ENCODE measurements around the gene CHTOP.
"Not testable (repeated sequence)": the region's sequence is repeated elsewhere in the genome, so short reads cannot be mapped to it uniquely, and the experiment has no call there.

The CHTOP gene

DNA sequence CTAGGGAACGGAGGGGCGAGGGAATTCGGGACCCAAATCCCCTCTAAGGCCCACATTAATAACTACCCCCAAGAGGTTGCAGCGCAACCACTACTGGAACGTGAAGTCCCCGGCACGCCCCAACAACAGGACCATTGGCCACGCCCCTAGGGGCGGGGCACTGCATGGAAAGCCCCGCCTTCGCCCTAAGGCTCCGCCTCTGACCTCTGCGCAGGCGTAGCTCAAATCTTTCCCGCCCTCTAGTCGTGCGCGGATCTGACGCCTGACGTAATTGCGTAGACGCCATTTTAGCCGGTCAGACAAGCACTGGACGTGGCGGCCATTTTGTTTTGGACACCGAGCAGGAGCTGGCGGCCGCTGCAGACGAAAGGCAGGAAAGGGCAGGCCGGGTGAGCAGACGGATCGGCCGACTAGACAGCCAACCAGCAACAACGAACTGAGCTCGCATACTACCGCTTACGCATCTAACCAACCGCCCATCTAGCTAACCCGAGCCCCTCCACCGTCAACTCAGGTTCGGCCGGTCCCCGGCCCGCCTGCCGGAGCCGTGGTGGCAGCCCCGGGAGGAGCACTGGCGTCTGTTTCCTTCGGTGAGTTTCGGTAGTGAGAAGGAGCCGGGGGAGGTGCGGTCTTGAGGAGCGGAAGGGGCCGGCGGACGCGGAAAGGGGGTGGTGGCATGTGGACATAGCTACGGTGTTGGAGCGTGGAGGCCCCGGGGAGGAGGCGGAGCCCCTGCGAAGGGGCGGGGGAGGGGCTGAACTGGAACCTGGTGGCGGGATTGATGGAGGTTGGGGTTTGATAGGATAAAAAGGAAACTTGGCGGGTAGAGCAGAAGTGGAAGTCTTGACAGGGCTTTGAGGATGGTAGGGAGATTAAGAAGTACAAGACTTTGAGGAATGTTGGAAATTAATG lies at the start of gene CHTOP:
Gene CHTOP (plus strand): TSS at position 313 of the 912 bp plus-strand sequence. CDS start 2,523 bp downstream, outside the sequence.
- Histone ChIP-seq H3K9ac (ENCODE audit: low read depth, low read length) (peak within 1 kb of the TSS; percentile 100), H3K4me3 (ENCODE audit: low read depth, low read length) (peak within 1 kb of the TSS; percentile 100), H3K9me3 (ENCODE audit: control insufficient read depth, insufficient read depth, low read length) (no peaks in the 10 kb centered on the region), H3K27me3 (ENCODE audit: control insufficient read depth, insufficient read depth, low read length) (no peaks in the 10 kb centered on the region), H3K27ac (ENCODE audit: low read depth, low read length) (peak within 1 kb of the TSS; percentile 100), H3K4me1 (ENCODE audit: control insufficient read depth, insufficient read depth, low read length) (peaks cover 5% of the 10 kb centered on the region; the same call in 1 of the 2 replicates), H3K36me3 (ENCODE audit: control insufficient read depth, insufficient read depth, low read length) (peaks cover 38% of the 10 kb centered on the region)

- Histone ChIP-seq H3K36me3 (ENCODE audit: control insufficient read depth, insufficient read depth, low read length) (no peaks in the 10 kb centered on the region), H3K27me3 (ENCODE audit: control insufficient read depth, insufficient read depth, low read length) (no peaks in the 10 kb centered on the region), H3K9me3 (ENCODE audit: control insufficient read depth, insufficient read depth, low read length) (no peaks in the 10 kb centered on the region), H3K4me3 (ENCODE audit: low read depth, low read length) (no peak overlapping the region), H3K9ac (ENCODE audit: low read depth, low read length) (no peak overlapping the region), H3K27ac (ENCODE audit: low read depth, low read length) (no peak overlapping the region), H3K4me1 (ENCODE audit: control insufficient read depth, insufficient read depth, low read length) (no peaks in the 10 kb centered on the region)
Measured at GRCh38 chr1:153585006-153585405, 48.9 kb upstream of the CHTOP start.

- no peaks in the 10 kb centered on the region for H3K36me3 ChIP-seq (ENCODE audit: control insufficient read depth, insufficient read depth, low read length)
- H3K27me3 ChIP-seq (ENCODE audit: control insufficient read depth, insufficient read depth, low read length) = no peaks in the 10 kb centered on the region
- no peak overlapping the region for H3K27ac ChIP-seq (ENCODE audit: low read depth, low read length)
- H3K9ac ChIP-seq (ENCODE audit: low read depth, low read length) = no peak overlapping the region
- no peaks in the 10 kb centered on the region for H3K9me3 ChIP-seq (ENCODE audit: control insufficient read depth, insufficient read depth, low read length)
- no peaks in the 10 kb centered on the region for H3K4me1 ChIP-seq (ENCODE audit: control insufficient read depth, insufficient read depth, low read length)
- no peak overlapping the region for H3K4me3 ChIP-seq (ENCODE audit: low read depth, low read length)
Measured at GRCh38 chr1:153586347-153586746, 47.5 kb upstream of the CHTOP start.

DNA sequence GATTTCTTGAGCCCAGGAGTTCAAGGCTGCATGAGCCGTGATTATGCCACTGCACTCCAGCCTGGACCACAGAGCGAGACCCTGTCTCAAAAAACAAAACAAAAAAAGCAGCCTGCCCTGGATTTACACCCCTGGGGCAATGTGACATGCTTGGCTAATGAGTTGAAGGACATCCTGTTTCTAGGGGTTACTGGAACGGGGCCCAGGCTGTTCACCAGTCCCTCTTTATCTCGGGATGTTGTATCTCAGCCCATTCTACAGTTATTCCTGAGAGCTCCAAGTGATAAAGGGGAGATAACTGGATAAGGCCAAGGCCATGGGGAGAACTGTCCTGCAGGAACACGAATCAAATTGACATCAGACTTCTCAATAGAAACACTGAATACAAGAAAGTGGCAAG lies 46.6 kb upstream of the CHTOP start:
- H3K27ac ChIP-seq (ENCODE audit: low read depth, low read length) = no peak overlapping the region
- no peak overlapping the region for H3K4me3 ChIP-seq (ENCODE audit: low read depth, low read length)
- no peaks in the 10 kb centered on the region for H3K36me3 ChIP-seq (ENCODE audit: control insufficient read depth, insufficient read depth, low read length)
- H3K9me3 ChIP-seq (ENCODE audit: control insufficient read depth, insufficient read depth, low read length) = no peaks in the 10 kb centered on the region
- H3K9ac ChIP-seq (ENCODE audit: low read depth, low read length) = no peak overlapping the region
- H3K27me3 ChIP-seq (ENCODE audit: control insufficient read depth, insufficient read depth, low read length) = no peaks in the 10 kb centered on the region
- H3K4me1 ChIP-seq (ENCODE audit: control insufficient read depth, insufficient read depth, low read length) = no peaks in the 10 kb centered on the region

GRCh38 chr1:153588033-153588432 lies 45.8 kb upstream of the CHTOP start:
- H3K4me1 ChIP-seq (ENCODE audit: control insufficient read depth, insufficient read depth, low read length); H3K27ac ChIP-seq (ENCODE audit: low read depth, low read length); H3K9me3 ChIP-seq (ENCODE audit: control insufficient read depth, insufficient read depth, low read length); H3K9ac ChIP-seq (ENCODE audit: low read depth, low read length); H3K36me3 ChIP-seq (ENCODE audit: control insufficient read depth, insufficient read depth, low read length); H3K27me3 ChIP-seq (ENCODE audit: control insufficient read depth, insufficient read depth, low read length); H3K4me3 ChIP-seq (ENCODE audit: low read depth, low read length): not testable (repeated sequence)

DNA sequence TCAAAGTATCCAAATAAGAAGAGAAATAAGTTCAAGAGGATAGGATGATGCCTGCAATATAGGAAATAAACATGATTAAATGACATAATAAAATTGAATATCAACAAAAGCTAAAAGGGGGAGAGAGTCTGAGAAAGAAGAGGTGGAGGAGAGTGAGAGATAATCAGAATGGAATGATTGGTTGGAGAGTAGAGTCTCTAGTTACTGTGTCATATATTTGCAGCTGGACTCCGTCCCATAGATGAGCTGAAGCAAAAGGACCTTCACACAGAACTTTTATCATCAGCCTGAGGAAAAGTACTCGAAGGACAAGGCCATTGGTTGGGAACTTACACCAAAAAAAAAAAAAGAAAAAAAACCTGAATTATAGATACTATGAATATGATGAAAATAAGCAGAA lies 45.4 kb upstream of the CHTOP start:
- Histone ChIP-seq H3K4me1 (ENCODE audit: control insufficient read depth, insufficient read depth, low read length) (no peaks in the 10 kb centered on the region), H3K36me3 (ENCODE audit: control insufficient read depth, insufficient read depth, low read length) (no peaks in the 10 kb centered on the region), H3K9me3 (ENCODE audit: control insufficient read depth, insufficient read depth, low read length) (no peaks in the 10 kb centered on the region), H3K9ac (ENCODE audit: low read depth, low read length) (no peak overlapping the region), H3K4me3 (ENCODE audit: low read depth, low read length) (no peak overlapping the region), H3K27ac (ENCODE audit: low read depth, low read length) (no peak overlapping the region), H3K27me3 (ENCODE audit: control insufficient read depth, insufficient read depth, low read length) (no peaks in the 10 kb centered on the region)

DNA sequence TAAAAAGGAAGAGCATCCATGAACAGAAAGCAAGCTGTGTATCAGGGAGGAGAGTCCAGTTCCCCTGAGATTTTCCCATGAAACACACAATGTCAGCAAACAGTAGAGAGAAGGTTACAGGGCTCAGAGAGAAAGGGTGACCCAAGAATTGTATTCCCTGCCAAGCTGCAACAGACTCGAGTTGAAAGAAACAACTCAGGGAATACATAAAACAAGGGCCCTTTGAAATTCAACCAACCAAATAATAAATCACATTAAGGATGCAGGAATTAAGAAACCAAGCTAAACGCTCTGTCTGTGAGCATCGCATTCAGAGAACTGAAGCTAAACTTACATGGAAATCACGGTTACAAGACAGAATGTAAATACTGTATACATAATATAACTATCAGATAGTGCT lies 41.1 kb upstream of the CHTOP start:
- no peak overlapping the region for H3K4me3 ChIP-seq (ENCODE audit: low read depth, low read length)
- no peaks in the 10 kb centered on the region for H3K36me3 ChIP-seq (ENCODE audit: control insufficient read depth, insufficient read depth, low read length)
- no peaks in the 10 kb centered on the region for H3K9me3 ChIP-seq (ENCODE audit: control insufficient read depth, insufficient read depth, low read length)
- H3K9ac ChIP-seq (ENCODE audit: low read depth, low read length) = no peak overlapping the region
- no peaks in the 10 kb centered on the region for H3K27me3 ChIP-seq (ENCODE audit: control insufficient read depth, insufficient read depth, low read length)
- H3K27ac ChIP-seq (ENCODE audit: low read depth, low read length) = no peak overlapping the region
- no peaks in the 10 kb centered on the region for H3K4me1 ChIP-seq (ENCODE audit: control insufficient read depth, insufficient read depth, low read length)

GRCh38 chr1:153597206-153597605 lies 36.7 kb upstream of the CHTOP start:
- Histone ChIP-seq H3K27ac (ENCODE audit: low read depth, low read length) (no peak overlapping the region), H3K4me1 (ENCODE audit: control insufficient read depth, insufficient read depth, low read length) (peaks cover 10% of the 10 kb centered on the region)

DNA sequence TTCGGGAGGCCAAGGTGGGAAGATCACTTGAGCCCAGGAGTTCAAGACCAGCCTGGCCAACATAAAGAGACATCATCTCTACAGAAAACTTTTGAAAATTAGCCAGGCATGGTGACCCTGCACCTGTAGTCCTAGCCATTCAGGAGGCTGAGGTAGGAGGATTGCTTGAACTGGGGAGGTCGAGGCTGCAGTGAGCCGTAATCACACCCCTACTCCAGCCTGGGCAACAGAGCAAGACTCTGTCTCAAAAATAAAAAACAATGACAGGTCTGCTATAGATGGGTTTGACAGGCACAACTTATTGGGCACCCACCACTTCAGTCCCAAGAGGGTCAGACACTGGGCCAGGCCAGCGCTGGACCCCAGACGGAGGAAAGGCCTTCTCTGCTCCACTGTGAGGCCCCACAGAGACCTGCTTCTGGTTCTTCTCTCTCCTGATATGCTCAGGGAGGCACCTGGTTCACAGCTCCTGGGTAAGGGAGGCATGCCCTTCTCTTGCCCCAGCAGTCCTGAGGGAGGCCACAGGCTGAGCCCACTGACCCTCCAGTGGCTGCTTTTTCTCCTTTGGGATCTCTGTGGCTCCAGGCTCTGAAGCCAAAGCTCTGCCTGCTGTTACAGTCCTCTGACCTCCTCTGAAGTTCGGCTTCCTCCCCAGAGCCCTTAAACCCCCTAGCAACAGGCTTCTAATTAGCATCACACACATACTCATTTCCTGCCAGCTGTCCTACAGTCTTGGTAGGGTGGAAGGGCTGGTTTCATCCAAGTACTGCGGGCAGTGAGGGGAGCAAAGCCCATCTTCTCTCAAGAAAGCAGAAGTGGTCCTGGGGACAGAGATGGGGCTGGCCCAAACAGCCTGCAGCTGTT lies 35.3 kb upstream of the CHTOP start:
- no peaks in the 10 kb centered on the region for H3K36me3 ChIP-seq (ENCODE audit: control insufficient read depth, insufficient read depth, low read length)
- H3K4me1 ChIP-seq (ENCODE audit: control insufficient read depth, insufficient read depth, low read length) = peaks cover 10% of the 10 kb centered on the region
- no peaks in the 10 kb centered on the region for H3K9me3 ChIP-seq (ENCODE audit: control insufficient read depth, insufficient read depth, low read length)
- no peaks in the 10 kb centered on the region for H3K27me3 ChIP-seq (ENCODE audit: control insufficient read depth, insufficient read depth, low read length)
- H3K4me3 ChIP-seq (ENCODE audit: low read depth, low read length) = no peak overlapping the region
- peak overlapping the region; percentile 75 for H3K27ac ChIP-seq (ENCODE audit: low read depth, low read length)
- no peak overlapping the region for H3K9ac ChIP-seq (ENCODE audit: low read depth, low read length)

More at GRCh38 chr1:153597206-153597605, 36.7 kb upstream of the CHTOP start:
- no peaks in the 10 kb centered on the region for H3K27me3 ChIP-seq (ENCODE audit: control insufficient read depth, insufficient read depth, low read length)
- no peak overlapping the region for H3K9ac ChIP-seq (ENCODE audit: low read depth, low read length)
- H3K9me3 ChIP-seq (ENCODE audit: control insufficient read depth, insufficient read depth, low read length) = no peaks in the 10 kb centered on the region
- no peak overlapping the region for H3K4me3 ChIP-seq (ENCODE audit: low read depth, low read length)
- no peaks in the 10 kb centered on the region for H3K36me3 ChIP-seq (ENCODE audit: control insufficient read depth, insufficient read depth, low read length)

DNA sequence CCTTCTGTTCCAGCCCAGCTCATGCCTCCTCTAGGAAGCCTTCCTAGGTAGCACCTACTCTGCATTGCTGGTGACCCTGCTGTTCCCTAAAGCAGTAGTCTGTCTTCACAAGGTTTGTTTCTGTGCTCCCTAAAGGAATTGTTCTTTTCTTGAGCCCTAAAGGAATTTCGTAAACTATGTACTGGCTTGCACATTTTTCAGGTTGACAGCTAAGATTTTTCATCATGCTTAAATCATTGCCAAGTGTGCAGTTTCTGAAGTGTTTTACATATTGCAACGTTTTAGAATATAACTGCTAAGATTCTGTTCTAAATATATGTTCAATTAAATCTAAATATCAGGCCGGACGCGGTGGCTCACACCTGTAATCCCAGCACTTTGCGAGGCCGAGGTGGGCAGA lies 34.0 kb upstream of the CHTOP start:
- Histone ChIP-seq H3K27me3 (ENCODE audit: control insufficient read depth, insufficient read depth, low read length) (no peaks in the 10 kb centered on the region), H3K4me1 (ENCODE audit: control insufficient read depth, insufficient read depth, low read length) (peaks cover 10% of the 10 kb centered on the region), H3K36me3 (ENCODE audit: control insufficient read depth, insufficient read depth, low read length) (no peaks in the 10 kb centered on the region), H3K9ac (ENCODE audit: low read depth, low read length) (no peak overlapping the region), H3K4me3 (ENCODE audit: low read depth, low read length) (no peak overlapping the region), H3K9me3 (ENCODE audit: control insufficient read depth, insufficient read depth, low read length) (no peaks in the 10 kb centered on the region), H3K27ac (ENCODE audit: low read depth, low read length) (no peak overlapping the region)

GRCh38 chr1:153602749-153603148 lies 31.1 kb upstream of the CHTOP start:
- H3K36me3 ChIP-seq (ENCODE audit: control insufficient read depth, insufficient read depth, low read length) = no peaks in the 10 kb centered on the region
- no peak overlapping the region for H3K9ac ChIP-seq (ENCODE audit: low read depth, low read length)
- peaks cover 10% of the 10 kb centered on the region for H3K4me1 ChIP-seq (ENCODE audit: control insufficient read depth, insufficient read depth, low read length)
- no peak overlapping the region for H3K4me3 ChIP-seq (ENCODE audit: low read depth, low read length)
- no peak overlapping the region for H3K27ac ChIP-seq (ENCODE audit: low read depth, low read length)
- no peaks in the 10 kb centered on the region for H3K9me3 ChIP-seq (ENCODE audit: control insufficient read depth, insufficient read depth, low read length)
- no peaks in the 10 kb centered on the region for H3K27me3 ChIP-seq (ENCODE audit: control insufficient read depth, insufficient read depth, low read length)

Measured in HUES48 (cell line).